T-helper 22 cell (primary cell): ENCODE measurements around the gene CLIC6.
A peak's percentile ranks its signal among the peaks of the same experiment; 100 is the strongest.

Source experiments
- DNase-seq: peaks from one replicate; pipeline ENCODE4 v3.0.0-alpha.2; 2020; ENCODE audit warnings: low read depth

CLIC6 gene

GRCh38 chr21:34728479-34728878 is 59.7 kb downstream of the CLIC6 start:
- DNase-seq = no peak

- DNase-seq = no peak
Observed at GRCh38 chr21:34730194-34730593, 61.4 kb downstream of the CLIC6 start.

GRCh38 chr21:34730756-34731445 is 62.1 kb downstream of the CLIC6 start:
- no peak for DNase-seq

GRCh38 chr21:34732388-34732821 is 63.6 kb downstream of the CLIC6 start:
- no peak for DNase-seq

GRCh38 chr21:34733852-34734251 is 65.1 kb downstream of the CLIC6 start:
- no peak for DNase-seq

GRCh38 chr21:34734696-34735095 is 65.9 kb downstream of the CLIC6 start:
- no peak for DNase-seq

GRCh38 chr21:34736116-34736874 is 67.5 kb downstream of the CLIC6 start:
- DNase-seq = no peak

- DNase-seq = no peak
Observed at GRCh38 chr21:34737115-34737514, 68.3 kb downstream of the CLIC6 start.

- no peak for DNase-seq
Observed at GRCh38 chr21:34740198-34740597, 71.4 kb downstream of the CLIC6 start.

- no peak for DNase-seq
Observed at GRCh38 chr21:34743285-34743684, 74.5 kb downstream of the CLIC6 start.

GRCh38 chr21:34743831-34744230 is 75.0 kb downstream of the CLIC6 start:
- no peak for DNase-seq

- no peak for DNase-seq
Observed at GRCh38 chr21:34744801-34745200, 76.0 kb downstream of the CLIC6 start.

GRCh38 chr21:34745557-34746255 is 76.9 kb downstream of the CLIC6 start:
- DNase-seq = peak; percentile 6

GRCh38 chr21:34748862-34749261 is 80.1 kb downstream of the CLIC6 start:
- DNase-seq = no peak

- DNase-seq = no peak
Observed at GRCh38 chr21:34754690-34755647, 86.2 kb downstream of the CLIC6 start.

- DNase-seq = no peak
Observed at GRCh38 chr21:34761758-34762330, 93.0 kb downstream of the CLIC6 start.

GRCh38 chr21:34762786-34763185 is 94.0 kb downstream of the CLIC6 start:
- DNase-seq = no peak

- no peak for DNase-seq
Observed at GRCh38 chr21:34764715-34765284, 96.0 kb downstream of the CLIC6 start.

- DNase-seq = no peak
Observed at GRCh38 chr21:34765619-34766018, 96.8 kb downstream of the CLIC6 start.

GRCh38 chr21:34766862-34767261 is 98.1 kb downstream of the CLIC6 start:
- no peak for DNase-seq
